GM19328 (cell line): ENCODE results near the gene SCD5.

ENCODE experiments used
- ATAC-seq: cut with Tn5 transposase; IDR thresholded peaks from one replicate; pipeline ENCODE4 v1.9.1; 2021; ENCODE audit warnings: mild to moderate bottlenecking, moderate library complexity; ENCODE audit not compliant: unreplicated experiment

The SCD5 gene

DNA sequence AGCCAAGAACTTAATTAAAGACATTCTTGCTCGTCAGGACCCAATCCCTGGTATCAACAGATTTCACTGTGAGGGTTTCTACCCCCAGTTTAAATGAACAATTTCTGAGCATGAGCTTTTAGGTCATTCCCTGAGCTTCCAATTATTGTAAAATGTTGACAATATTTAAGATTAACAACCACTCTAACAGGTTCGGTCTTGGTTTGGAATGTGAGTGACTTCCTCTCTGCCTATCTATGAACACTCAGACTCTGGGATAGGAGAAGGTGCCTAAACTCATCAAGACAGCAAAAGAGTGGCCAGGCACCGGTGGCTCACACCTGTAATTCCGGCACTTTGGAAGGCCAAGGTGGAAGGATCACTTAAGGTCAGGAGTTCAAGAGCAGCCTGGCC lies 153.9 kb downstream of the SCD5 start:
- no peak for ATAC-seq

- ATAC-seq, result no peak
Measured at GRCh38 chr4:82643994-82644733, 154.4 kb downstream of the SCD5 start.

DNA sequence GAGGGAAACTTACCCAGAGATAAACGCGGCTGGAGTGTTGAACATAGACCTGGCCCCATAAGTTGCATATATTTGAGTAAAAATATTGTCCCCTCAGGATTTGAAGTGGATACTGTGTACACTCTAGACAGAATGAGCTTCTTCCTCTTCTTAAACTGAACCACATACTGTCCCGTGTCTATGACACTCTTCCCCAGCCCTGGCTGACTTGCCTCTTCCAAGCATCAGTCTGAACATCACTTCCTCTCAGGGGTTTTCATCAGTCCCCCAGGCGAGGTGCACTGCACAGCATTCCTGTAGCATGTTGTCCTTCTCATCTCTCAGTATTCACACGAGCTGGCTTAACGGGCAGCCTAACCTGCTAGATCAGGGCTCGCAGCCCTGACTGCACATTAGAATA lies 156.3 kb downstream of the SCD5 start:
- ATAC-seq, result no peak

DNA sequence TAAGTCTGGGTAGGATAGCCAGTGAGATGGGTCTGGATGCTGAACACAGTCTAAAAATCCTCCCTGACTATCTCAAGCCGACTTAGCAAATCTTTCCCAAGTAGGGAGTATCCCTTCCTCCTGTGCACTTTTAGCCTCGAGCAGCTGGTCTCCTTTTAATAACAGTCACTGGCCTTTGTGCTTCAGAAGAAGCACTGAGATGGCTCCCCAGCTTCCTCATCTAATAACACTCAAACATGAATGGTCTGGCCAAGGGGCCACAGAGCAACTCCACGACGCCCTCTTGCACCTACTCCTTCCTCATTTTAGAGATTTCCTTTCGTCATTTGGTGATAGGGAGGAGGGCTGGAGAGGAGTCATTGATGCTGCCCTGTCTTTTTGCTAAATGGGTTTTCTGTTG lies 158.1 kb downstream of the SCD5 start:
- ATAC-seq, result no peak

DNA sequence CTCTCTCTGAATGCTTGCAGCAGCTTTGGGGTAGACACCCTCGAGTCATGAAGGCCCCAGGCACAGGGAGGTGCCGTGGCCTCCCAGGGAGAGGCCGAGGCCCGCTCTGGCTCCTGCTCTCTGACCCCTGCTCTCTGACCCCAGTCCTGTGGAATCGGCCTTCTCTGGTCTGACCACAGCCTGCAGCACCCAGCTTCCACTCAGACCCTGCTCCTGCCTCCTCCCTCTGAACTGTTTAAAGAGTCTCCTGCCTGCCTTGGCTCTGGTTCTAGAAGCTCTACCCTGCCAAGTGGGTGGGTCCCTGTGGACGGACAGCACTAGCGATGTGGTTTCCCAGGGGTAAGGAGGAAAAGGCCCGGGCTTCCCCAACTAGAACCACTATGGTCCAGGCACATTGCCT lies 158.6 kb downstream of the SCD5 start:
- no peak for ATAC-seq

- no peak for ATAC-seq
Measured at GRCh38 chr4:82638479-82638878, 160.1 kb downstream of the SCD5 start.

DNA sequence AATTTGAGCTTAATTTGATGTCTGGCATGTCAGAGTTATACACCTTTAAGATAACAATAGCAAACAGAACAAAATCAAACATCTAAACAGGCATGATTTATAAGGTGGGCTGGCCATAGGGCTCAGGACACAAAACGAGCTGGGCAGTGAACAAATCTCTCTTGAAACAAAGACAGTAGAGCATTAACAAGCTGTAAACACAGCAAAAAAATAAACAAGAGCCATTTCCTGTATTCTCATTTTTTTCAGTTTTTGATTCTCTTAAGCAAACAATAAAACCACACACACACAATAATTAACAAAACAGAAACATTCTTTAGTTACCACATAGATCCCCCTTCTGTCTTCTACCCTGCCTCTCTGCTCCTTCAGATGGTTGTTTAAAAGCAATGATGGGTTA lies 168.5 kb downstream of the SCD5 start:
- ATAC-seq, result no peak

DNA sequence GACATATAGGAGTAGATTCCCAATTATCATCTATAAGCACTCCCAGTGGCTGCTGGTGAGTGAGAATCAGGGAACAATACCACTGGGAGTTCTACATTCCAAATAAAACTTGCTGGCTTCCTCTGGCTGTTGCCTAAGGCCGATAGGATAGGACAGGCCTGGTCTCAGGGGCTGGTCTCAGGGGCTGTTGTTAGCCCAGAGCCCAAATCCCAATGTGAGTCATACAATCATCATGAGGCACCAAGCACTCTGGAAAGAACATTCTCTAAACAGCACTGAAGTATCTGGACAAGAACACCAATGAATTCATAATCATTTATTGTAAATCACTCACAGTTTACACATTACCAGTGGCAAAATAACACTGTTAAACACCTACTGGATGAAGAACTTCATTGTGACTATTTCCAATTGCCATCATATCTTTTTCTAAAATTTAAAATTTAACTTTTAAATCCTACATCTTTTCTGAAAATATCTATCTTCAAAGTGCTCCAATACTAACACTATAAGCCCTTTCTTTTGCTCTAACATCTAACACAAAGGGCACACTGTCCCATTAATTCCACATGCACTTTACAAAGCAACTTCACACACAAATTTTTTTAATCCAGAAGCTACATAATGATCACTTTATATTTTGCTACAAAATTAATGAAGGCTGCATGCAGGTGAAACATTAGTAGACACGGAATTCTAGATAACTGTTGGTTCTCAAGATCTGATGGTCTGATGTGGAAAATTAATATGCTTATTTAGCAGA lies 169.2 kb downstream of the SCD5 start:
- ATAC-seq, result no peak

GRCh38 chr4:82626251-82626868 lies 172.2 kb downstream of the SCD5 start:
- no peak for ATAC-seq

GRCh38 chr4:82624819-82625218 lies 173.8 kb downstream of the SCD5 start:
- no peak for ATAC-seq

DNA sequence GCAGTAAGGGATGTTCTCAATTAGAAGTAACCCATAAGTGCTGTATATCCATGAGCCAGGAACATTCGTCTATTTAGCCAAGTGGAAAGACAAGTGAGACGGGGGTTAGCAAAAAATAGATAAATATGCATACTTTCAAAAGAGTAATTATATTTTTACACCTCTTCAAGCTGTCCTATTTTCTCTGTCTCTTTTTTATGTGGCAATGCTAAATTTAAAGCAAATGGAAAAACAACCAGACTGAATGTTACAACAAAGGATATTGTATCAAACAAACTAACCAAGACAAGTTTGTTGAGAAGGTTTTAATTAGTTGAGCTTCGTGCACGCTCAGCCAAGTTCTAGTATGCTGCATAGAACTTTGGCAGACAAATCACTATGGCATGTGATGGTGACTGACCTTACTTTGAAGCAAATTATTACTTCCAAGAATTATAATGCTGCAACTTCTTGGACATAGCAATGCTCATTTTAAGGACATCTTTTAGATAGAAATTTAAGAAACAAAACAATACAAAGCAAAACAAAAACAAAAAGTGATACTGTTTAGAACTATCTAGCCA lies 175.4 kb downstream of the SCD5 start:
- ATAC-seq, result no peak

GRCh38 chr4:82621251-82621650 lies 177.3 kb downstream of the SCD5 start:
- ATAC-seq, result no peak

- no peak for ATAC-seq
Measured at GRCh38 chr4:82620126-82620735, 178.4 kb downstream of the SCD5 start.

GRCh38 chr4:82618103-82618720 lies 180.4 kb downstream of the SCD5 start:
- ATAC-seq, result no peak

- no peak for ATAC-seq
Measured at GRCh38 chr4:82614838-82615449, 183.7 kb downstream of the SCD5 start.

GRCh38 chr4:82613121-82613520 lies 185.5 kb downstream of the SCD5 start:
- ATAC-seq, result no peak

GRCh38 chr4:82611982-82612381 lies 186.6 kb downstream of the SCD5 start:
- ATAC-seq, result no peak

- ATAC-seq, result no peak
Measured at GRCh38 chr4:82611527-82611926, 187.1 kb downstream of the SCD5 start.

GRCh38 chr4:82610041-82610440 lies 188.6 kb downstream of the SCD5 start:
- ATAC-seq, result no peak

DNA sequence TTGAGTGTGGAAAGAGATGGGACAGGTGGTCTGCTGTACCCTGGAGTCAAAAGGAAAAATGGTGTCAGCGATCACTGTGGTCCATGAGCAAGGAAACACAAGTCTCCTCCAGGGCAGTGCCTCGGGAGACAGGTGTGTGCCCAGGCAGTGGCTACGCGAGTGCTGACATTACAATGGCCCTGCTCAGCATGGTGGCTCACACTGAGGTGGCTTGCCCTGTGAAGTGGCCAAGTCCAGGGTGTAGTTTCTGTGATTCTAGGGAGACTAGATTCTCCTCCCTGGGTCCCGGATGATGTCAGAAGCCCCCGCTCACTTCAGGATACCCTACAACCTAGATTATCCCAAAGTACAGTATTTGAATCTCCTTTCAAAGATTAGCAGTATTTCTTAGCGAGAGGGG lies 192.0 kb downstream of the SCD5 start:
- ATAC-seq, result no peak
